ENCODE measurements around the gene ZBTB17. TPM values are rescaled to one million over a fixed set of nuclear protein-coding genes. Genes with fewer than 3 reads are reported as not detected.
A peak's percentile ranks its signal among the peaks of the same experiment; 100 is the strongest.

ZBTB17 gene
- total and polyA plus RNA-seq, 12 donors: 8.0 to 172 (median 33.7) TPM

DNA sequence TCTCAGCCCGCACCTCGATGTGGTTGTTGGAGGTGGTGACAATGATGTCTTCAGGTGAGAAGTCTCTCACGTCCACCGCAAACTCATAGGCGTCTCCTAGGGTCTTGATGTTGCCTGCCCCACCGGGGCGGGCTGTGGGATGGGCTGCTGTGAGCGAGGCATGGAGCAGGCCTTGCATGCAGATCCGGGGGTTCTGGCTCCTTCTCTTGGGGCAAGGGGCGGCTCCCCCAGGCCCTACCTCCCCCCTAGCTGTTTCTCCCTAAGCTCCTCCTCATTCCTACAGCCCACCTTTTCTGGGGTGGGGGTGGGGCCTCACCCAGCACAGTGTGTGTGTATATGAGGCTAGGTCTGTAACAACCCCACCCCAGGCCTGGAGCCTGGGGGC, 41.2 kb upstream of the ZBTB17 start:
- intact Hi-C loops (cut with DNase I): loop anchor here in 1 of 2 donors (10.0 kb wide), 1 partner anchor 168 kb away; no protein-coding TSS in a partner anchor
- H3K36me3 ChIP-seq (replicated peaks in 1 of 2): no peaks in the 10 kb centered on the region
- 77 to 85% (median 83%) methylated on average over 8 to 10 of the region's 10 CpGs for WGBS, 4 donors

DNA sequence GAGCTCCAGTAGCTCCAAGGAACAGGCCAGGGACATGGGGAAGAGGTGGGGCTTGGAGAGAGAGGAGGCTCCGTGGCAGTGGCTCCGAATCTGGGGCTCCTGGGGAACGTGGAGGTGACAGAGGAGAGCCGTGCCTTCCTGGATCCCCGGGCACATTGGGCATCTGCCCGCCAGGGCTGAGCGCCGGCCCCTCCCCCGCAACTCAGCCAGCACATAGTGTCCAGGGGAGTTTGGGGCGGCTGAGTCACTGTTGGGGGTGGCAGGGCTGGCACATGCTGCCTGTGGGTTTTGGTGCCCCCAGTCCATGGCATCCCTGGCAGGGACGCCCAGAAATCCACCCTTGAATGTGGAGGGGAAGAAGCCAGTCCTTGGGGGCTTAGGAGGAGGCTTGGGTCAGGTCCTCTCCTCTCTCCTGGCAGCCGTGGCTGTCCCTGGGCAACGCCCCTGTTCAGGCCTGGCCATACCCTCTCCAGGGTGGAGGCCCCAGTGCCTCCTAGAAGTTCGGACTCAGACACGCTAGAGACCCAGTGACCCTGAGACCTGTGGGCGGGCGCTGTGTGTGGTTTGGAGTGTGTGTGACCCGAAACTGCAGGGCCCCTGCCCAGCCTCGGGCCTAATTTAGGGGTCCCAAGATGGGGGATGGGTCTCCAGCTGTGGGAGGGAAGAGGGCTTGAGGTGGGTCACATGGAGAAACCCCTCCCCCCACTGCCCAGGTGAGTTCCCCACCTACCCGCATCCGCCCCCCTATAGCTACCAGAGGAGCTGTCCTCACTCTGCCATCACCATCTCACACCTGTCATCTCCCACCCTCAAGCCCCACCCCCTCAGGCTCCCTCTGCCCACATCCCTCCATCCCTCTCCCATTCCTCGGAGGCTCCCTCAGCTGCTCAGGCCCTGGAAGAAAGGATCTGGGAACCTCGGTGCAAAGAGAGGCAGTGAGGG, 40.3 kb upstream of the ZBTB17 start:
- DNase-seq: peak; percentile 78 to 90 (median 83)
- Histone ChIP-seq H3K4me3 (peak overlapping the region in 1 of 4 donors; percentile 53), H3K4me1 (replicated peaks in 1 of 2) (peaks cover 85 to 89% of the 10 kb centered on the region in 2 donors), H3K27me3 (no peaks in the 10 kb centered on the region), H3K9me3 (replicated peaks in 1 of 3) (no peaks in the 10 kb centered on the region), H3K27ac (peak overlapping the region in 4 of 5 donors; percentile 84 to 97 (median 94)), H3K36me3 (replicated peaks in 1 of 2) (no peaks in the 10 kb centered on the region)
- intact Hi-C loops (cut with DNase I): loop anchor here in 1 of 2 donors (10.0 kb wide), 1 partner anchor 169 kb away; no protein-coding TSS in a partner anchor
- 42 to 67% (median 61%) methylated on average over 13 to 23 of the region's 23 CpGs for WGBS, 4 donors
- TF ChIP-seq, protein P1, sequence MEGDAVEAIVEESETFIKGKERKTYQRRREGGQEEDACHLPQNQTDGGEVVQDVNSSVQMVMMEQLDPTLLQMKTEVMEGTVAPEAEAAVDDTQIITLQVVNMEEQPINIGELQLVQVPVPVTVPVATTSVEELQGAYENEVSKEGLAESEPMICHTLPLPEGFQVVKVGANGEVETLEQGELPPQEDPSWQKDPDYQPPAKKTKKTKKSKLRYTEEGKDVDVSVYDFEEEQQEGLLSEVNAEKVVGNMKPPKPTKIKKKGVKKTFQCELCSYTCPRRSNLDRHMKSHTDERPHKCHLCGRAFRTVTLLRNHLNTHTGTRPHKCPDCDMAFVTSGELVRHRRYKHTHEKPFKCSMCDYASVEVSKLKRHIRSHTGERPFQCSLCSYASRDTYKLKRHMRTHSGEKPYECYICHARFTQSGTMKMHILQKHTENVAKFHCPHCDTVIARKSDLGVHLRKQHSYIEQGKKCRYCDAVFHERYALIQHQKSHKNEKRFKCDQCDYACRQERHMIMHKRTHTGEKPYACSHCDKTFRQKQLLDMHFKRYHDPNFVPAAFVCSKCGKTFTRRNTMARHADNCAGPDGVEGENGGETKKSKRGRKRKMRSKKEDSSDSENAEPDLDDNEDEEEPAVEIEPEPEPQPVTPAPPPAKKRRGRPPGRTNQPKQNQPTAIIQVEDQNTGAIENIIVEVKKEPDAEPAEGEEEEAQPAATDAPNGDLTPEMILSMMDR (IDR thresholded peaks at IDR 0.05): no peak
- peak in 1 of 2 donors; percentile 48 for TF ChIP-seq POLR2A (IDR thresholded peaks at IDR 0.05)

More for the DNA sequence above, 41.2 kb upstream of the ZBTB17 start:
- no peaks in the 10 kb centered on the region for H3K9me3 ChIP-seq (replicated peaks in 1 of 3)
- no peak for DNase-seq
- H3K27me3 ChIP-seq: no peaks in the 10 kb centered on the region
- TF ChIP-seq, protein P1 (IDR thresholded peaks at IDR 0.05): no peak
- no peak for TF ChIP-seq POLR2A (IDR thresholded peaks at IDR 0.05)
- peak overlapping the region in 2 of 4 donors; percentile 16 to 53 for H3K4me3 ChIP-seq
- H3K4me1 ChIP-seq (replicated peaks in 1 of 2): peaks cover 92 to 96% of the 10 kb centered on the region in 2 donors
- H3K27ac ChIP-seq: peak overlapping the region; percentile 84 to 97 (median 94)

DNA sequence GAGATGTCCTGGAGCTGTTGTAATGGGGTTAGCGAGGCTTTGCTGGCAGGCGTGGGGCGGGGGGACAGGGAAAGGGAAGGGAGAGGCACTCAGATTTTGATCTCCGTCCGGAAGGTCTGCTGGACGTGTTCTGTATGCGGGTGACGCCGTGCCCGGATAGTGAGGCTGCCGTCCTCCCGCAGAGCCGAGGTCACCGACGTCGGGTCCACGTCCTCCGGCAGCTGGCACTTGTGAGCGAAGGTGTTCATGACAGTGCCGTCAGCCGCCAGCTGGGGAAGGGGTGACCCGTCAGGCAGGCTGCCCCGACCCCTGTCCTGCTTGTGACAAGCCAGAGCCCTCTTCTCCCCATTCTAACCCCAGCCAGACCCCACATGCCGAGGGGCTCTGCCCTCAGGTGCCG, 39.6 kb upstream of the ZBTB17 start:
- no peaks in the 10 kb centered on the region for H3K36me3 ChIP-seq (replicated peaks in 1 of 2)
- H3K27me3 ChIP-seq: no peaks in the 10 kb centered on the region
- peaks cover 81 to 82% of the 10 kb centered on the region in 2 donors for H3K4me1 ChIP-seq (replicated peaks in 1 of 2)
- 65 to 93% (median 82%) methylated on average over 3 to 25 of the region's 25 CpGs for WGBS, 4 donors
- TF ChIP-seq POLR2A (IDR thresholded peaks at IDR 0.05): no peak
- TF ChIP-seq, protein P1 (IDR thresholded peaks at IDR 0.05): no peak
- intact Hi-C loops (cut with DNase I): loop anchor here in 1 of 2 donors (10.0 kb wide), 1 partner anchor 169 kb away; no protein-coding TSS in a partner anchor
- DNase-seq: peak in 1 of 7 donors; percentile 41
- H3K4me3 ChIP-seq: peak overlapping the region in 1 of 4 donors; percentile 53
- H3K9me3 ChIP-seq (replicated peaks in 1 of 3): no peaks in the 10 kb centered on the region
- H3K27ac ChIP-seq: peak overlapping the region in 4 of 5 donors; percentile 60 to 97 (median 94)
